ENCODE measurements around the gene HERC6. TPM values are rescaled to one million over a fixed set of nuclear protein-coding genes. Genes with fewer than 3 reads are reported as not detected.

Gene HERC6
- total and polyA plus RNA-seq, 9 of the 15 experiments (the other 6 are each of a cell fraction or from before 2014, with no cell fraction given) = 0.01 to 0.68 (median 0.15) TPM

- BruUV-seq (replicated peaks) = no TSS peak
- FAIRE-seq = no peak
- no peaks in the 10 kb centered on the region for H3K36me3 ChIP-seq (ENCODE audit: control insufficient read depth, insufficient read depth, low read length)
- H3K9me3 ChIP-seq (replicated peaks; ENCODE audit: control insufficient read depth, insufficient read depth, low read depth, low read length) = no peaks in the 10 kb centered on the region
- no peak overlapping the region for H3K4me3 ChIP-seq
- DNase-seq (ENCODE audit: extremely low read depth in 1 of 4, low spot score in 3 of 4) = peak in 1 of 4 experiments; percentile 4
- peak in 1 of 3 experiments; percentile 40; a peak in 2 of 6 replicates for TF ChIP-seq CTCF (IDR thresholded peaks at IDR 0.05 in 2 of 3, conservative IDR thresholded peaks at IDR 0.05 in 1 of 3; ENCODE audit: insufficient read depth in 2 of 3, low read depth in 1 of 3, low read length in 3 of 3)
- TF ChIP-seq ZNF696 (CRISPR knock-in tag; conservative IDR thresholded peaks at IDR 0.05) = no peak
- no peak for TF ChIP-seq ARID3A (IDR thresholded peaks at IDR 0.05; ENCODE audit: borderline replicate concordance, low read depth, low read length)
- H3K4me1 ChIP-seq (replicated peaks in 1 of 2; ENCODE audit: control insufficient read depth in 2 of 2, insufficient read depth in 2 of 2, low read length in 2 of 2) = no peaks in the 10 kb centered on the region
- no peak overlapping the region for H3K27ac ChIP-seq (ENCODE audit: extremely low read depth, low read depth, low read length)
- ChIA-PET POLR2A (no interaction called here), CTCF (ENCODE audit: low intra/inter-chr PET ratio) (no interaction called here)
- no peaks in the 10 kb centered on the region for H4K20me1 ChIP-seq (replicated peaks; ENCODE audit: control insufficient read depth, insufficient read depth, low read length)
- no peak overlapping the region for H3K4me2 ChIP-seq (ENCODE audit: insufficient read depth, low read length)
- no peak for ATAC-seq
- in situ Hi-C loops (cut with MboI) = no loop called here
- H3K79me2 ChIP-seq (ENCODE audit: control insufficient read depth, insufficient read depth, low read length) = no peaks in the 10 kb centered on the region
- H3K9me1 ChIP-seq (ENCODE audit: control insufficient read depth, insufficient read depth, low read length) = no peaks in the 10 kb centered on the region
- H3K9ac ChIP-seq (ENCODE audit: insufficient read depth in 1 of 2, low read depth in 2 of 2, low read length in 2 of 2) = no peak overlapping the region
- intact Hi-C loops (cut with micrococcal nuclease) = no loop called here
- H2AFZ ChIP-seq (ENCODE audit: low read depth, low read length) = no peak overlapping the region
- H3K27me3 ChIP-seq (ENCODE audit: control insufficient read depth in 2 of 2, insufficient read depth in 2 of 2, low read length in 2 of 2) = peaks cover 0 to 2% of the 10 kb centered on the region in 2 experiments; a peak in 2 of 5 replicates
- 3% methylated on average over 2 of the region's 2 CpGs for WGBS (ENCODE audit: insufficient coverage, low coverage, missing lambda C conversion rate)
Observed at GRCh38 chr4:88409206-88409605, 30.6 kb downstream of the HERC6 start.
